Nephron progenitor cell (in vitro differentiated cells): ENCODE data around the gene RPS27L.
A peak's percentile ranks its signal among the peaks of the same experiment; 100 is the strongest.

Source experiments
- DNase-seq: peaks from one replicate; pipeline ENCODE4 v3.0.0; 2021
- H3K27ac Mint-ChIP-seq: 2 replicates; pipeline ENCODE4 v1.8.0; 2021; ENCODE audit warnings: mild to moderate bottlenecking, moderate library complexity, mixed read lengths
- H3K27me3 Mint-ChIP-seq: 2 replicates; pipeline ENCODE4 v1.8.0; 2021; ENCODE audit warnings: mild to moderate bottlenecking, low read depth, mixed read lengths; ENCODE audit not compliant: poor library complexity
- H3K36me3 Mint-ChIP-seq: 2 replicates; pipeline ENCODE4 v1.8.0; 2021; ENCODE audit warnings: low read depth, mixed read lengths
- H3K4me1 Mint-ChIP-seq: 2 replicates; pipeline ENCODE4 v1.8.0; 2021; ENCODE audit warnings: mixed read lengths
- H3K4me3 Mint-ChIP-seq: 2 replicates; pipeline ENCODE4 v1.8.0; 2021; ENCODE audit warnings: mild to moderate bottlenecking, moderate library complexity, mixed read lengths
- H3K9me3 Mint-ChIP-seq: 2 replicates; pipeline ENCODE4 v1.8.0; 2021; ENCODE audit warnings: mild to moderate bottlenecking, moderate library complexity, mixed read lengths
- CTCF ChIP-seq: fragments of 200-600 bp; sonication (generic); IDR thresholded peaks from 2 replicates; pipeline ENCODE4 v1.5.0; 2021; ENCODE audit warnings: antibody characterized with exemption

The RPS27L gene

DNA sequence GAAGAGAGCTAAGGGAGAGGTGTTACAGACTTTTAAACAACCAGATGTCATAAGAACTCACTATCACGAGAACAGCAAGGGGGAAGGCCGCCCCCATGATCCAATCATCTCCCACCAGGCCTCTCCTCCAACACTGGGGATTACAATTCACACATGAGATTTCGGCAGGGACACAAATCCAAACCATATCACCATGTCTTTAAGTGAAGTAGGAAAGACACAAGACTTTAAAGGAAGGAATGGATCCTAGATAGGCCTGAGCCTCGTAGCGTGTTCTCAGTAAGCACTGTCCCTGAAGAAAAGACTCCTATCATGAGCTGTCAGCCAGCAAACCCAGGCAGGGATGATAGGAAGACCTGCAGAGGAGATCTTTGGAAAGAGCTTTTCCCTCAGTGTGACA, 15.1 kb upstream of the RPS27L start:
- DNase-seq = no peak
- no peak for TF ChIP-seq CTCF
- H3K27me3 Mint-ChIP-seq = no peaks in the 10 kb centered on the region
- no peak overlapping the region for H3K4me3 Mint-ChIP-seq
- H3K4me1 Mint-ChIP-seq = peaks cover 10% of the 10 kb centered on the region
- H3K27ac Mint-ChIP-seq = no peak overlapping the region
- no peaks in the 10 kb centered on the region for H3K36me3 Mint-ChIP-seq
- no peaks in the 10 kb centered on the region for H3K9me3 Mint-ChIP-seq

DNA sequence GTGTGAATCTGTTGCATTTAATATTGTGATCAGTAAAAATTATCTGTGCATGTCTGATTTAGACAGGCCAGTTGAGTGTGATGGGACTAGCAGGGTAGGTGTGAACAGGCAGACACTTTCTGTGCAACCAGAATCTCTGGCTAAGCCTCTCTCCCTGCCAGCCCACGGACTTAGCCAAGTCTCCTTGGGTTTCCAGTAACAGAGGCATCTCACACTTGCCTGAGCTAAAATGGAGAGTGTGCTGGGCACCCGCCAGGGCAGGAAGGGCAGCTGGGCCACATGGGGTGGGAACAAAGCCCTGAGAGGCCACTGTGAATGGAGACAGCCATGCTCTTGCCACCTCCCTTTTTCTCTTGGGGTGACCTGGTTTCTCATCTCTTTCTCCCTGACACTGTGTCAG, 12.5 kb upstream of the RPS27L start:
- H3K27me3 Mint-ChIP-seq = no peaks in the 10 kb centered on the region
- no peaks in the 10 kb centered on the region for H3K36me3 Mint-ChIP-seq
- no peak for TF ChIP-seq CTCF
- no peaks in the 10 kb centered on the region for H3K9me3 Mint-ChIP-seq
- H3K4me1 Mint-ChIP-seq = peaks cover 10% of the 10 kb centered on the region
- H3K27ac Mint-ChIP-seq = no peak overlapping the region
- no peak overlapping the region for H3K4me3 Mint-ChIP-seq
- no peak for DNase-seq

- H3K27me3 Mint-ChIP-seq = no peaks in the 10 kb centered on the region
- peaks cover 18% of the 10 kb centered on the region for H3K4me1 Mint-ChIP-seq
- no peak overlapping the region for H3K4me3 Mint-ChIP-seq
- no peak for TF ChIP-seq CTCF
- no peaks in the 10 kb centered on the region for H3K9me3 Mint-ChIP-seq
- H3K27ac Mint-ChIP-seq = no peak overlapping the region
- no peak for DNase-seq
- no peaks in the 10 kb centered on the region for H3K36me3 Mint-ChIP-seq
Measured at GRCh38 chr15:63166219-63166618, 8.9 kb upstream of the RPS27L start.

DNA sequence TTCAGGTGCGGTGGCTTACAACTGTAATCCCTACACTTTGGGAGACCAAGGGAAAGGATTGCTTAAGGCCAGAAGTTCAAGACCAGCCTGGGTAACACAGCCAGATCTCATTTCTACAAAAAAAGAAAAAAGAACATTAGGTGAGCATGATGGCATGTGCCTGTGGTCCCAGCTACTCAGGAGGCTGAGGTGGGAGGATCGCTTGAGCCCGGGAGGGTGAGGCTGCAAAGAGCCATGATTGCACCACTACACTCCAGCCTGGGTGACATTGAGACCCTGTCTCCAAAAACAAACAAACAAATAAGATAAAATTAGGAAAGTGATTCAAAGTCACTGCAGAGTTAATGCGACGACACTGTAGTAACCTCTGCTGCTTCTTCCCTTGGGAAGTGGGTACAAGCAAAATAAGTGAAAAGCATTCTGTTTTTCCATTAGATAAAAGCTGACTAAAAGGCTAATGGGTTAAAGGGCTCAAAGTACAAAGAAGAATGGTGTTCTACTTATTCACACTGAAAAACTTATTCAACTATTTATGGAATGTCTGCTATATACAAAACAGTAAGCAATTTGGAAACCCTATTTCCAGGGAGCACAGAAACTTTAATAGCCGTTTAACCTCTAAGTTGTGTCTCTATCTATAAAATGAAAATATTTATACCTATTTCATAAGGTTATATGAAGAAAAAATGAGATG, 8.0 kb upstream of the RPS27L start:
- H3K9me3 Mint-ChIP-seq = no peaks in the 10 kb centered on the region
- DNase-seq = no peak
- no peak overlapping the region for H3K27ac Mint-ChIP-seq
- TF ChIP-seq CTCF = no peak
- H3K36me3 Mint-ChIP-seq = no peaks in the 10 kb centered on the region
- no peaks in the 10 kb centered on the region for H3K27me3 Mint-ChIP-seq
- H3K4me1 Mint-ChIP-seq = peaks cover 18% of the 10 kb centered on the region
- H3K4me3 Mint-ChIP-seq = no peak overlapping the region

DNA sequence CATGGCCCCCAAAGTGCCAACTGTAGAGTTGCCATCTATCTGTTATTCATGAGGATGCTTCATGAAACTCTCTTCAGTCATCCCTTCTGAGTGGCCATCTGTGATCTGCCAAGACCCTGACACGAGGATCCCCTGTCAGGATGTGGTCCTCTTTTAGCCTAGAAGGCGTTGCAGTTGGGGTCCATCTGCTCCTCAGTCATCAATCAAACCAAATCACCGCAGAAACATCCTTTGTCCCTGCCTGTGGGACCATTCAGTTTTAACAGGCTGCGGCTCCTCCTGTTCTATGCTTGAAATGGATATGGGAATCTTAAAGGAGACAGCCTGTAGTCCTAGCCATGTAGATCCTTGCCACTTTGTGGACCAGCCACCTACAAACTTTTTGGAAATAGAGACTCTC, 5.9 kb upstream of the RPS27L start:
- no peak overlapping the region for H3K4me3 Mint-ChIP-seq
- DNase-seq = no peak
- no peaks in the 10 kb centered on the region for H3K9me3 Mint-ChIP-seq
- H3K4me1 Mint-ChIP-seq = peaks cover 18% of the 10 kb centered on the region
- no peak for TF ChIP-seq CTCF
- no peaks in the 10 kb centered on the region for H3K27me3 Mint-ChIP-seq
- H3K27ac Mint-ChIP-seq = no peak overlapping the region
- peaks cover 6% of the 10 kb centered on the region for H3K36me3 Mint-ChIP-seq

DNA sequence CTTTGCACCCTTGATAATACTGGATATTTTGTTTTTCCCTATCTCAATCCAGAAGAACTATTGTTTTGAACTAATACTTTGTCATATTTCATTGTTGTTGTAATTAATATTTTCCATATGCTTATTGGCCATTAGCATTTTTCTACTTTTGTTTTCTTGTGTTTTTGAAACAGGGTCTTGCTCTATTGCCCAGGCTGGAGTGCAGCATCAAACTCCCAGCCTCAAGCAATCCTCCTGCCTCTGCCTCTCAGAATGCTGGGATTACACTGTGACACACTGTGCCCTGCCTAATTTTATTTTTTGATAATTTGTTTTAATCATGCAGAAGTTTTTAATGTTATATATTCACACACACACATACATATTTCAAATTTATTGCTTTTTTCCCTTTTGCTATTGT, 3.4 kb upstream of the RPS27L start:
- Mint-ChIP-seq H3K36me3 (peaks cover 6% of the 10 kb centered on the region), H3K9me3 (no peaks in the 10 kb centered on the region), H3K27ac (peak overlapping the region; percentile 50), H3K4me3 (no peak overlapping the region), H3K27me3 (no peaks in the 10 kb centered on the region), H3K4me1 (peaks cover 28% of the 10 kb centered on the region)
- no peak for DNase-seq
- no peak for TF ChIP-seq CTCF
